GM13977 (cell line): Measurements from ENCODE around the gene ZSCAN22.
A peak's percentile ranks its signal among the peaks of the same experiment; 100 is the strongest.
"Not testable (repeated sequence)": the region's sequence is repeated elsewhere in the genome, so short reads cannot be mapped to it uniquely, and the experiment has no call there.

Experiments used
- DNase-seq: peaks from one replicate; pipeline ENCODE4 v3.0.0; 2012; ENCODE audit warnings: low spot score
- CTCF ChIP-seq: IDR thresholded peaks from 2 replicates; pipeline ENCODE4 v1.5.1; 2012; ENCODE audit warnings: mild to moderate bottlenecking, control low read depth; ENCODE audit not compliant: insufficient read depth; ENCODE audit errors: extremely low read depth, missing control alignments
- in situ Hi-C: fragments of 300-500 bp; cut with MboI; formaldehyde crosslinking; loops from one replicate; pipeline ENCODE4 v1.12.0; 2022; ENCODE audit warnings: low sequenced_read_pairs, low pct_unique_long_range_greater_than_20kb, mixed read lengths, inconsistent platforms; ENCODE audit not compliant: unreplicated experiment

ZSCAN22 gene

GRCh38 chr19:58305065-58305931 is 21.5 kb upstream of the ZSCAN22 start, which contains the start of gene ERVK3-1:
Gene ERVK3-1, plus strand, starts transcription at chr19:58305377. Its CDS starts 6,792 bp downstream, at chr19:58312169.
- in situ Hi-C loops: no loop called here
- peak; percentile 96 for DNase-seq
- no peak for TF ChIP-seq CTCF

GRCh38 chr19:58305932-58306323 is 20.9 kb upstream of the ZSCAN22 start:
- in situ Hi-C loops: no loop called here
- TF ChIP-seq CTCF: no peak
- DNase-seq: no peak

DNA sequence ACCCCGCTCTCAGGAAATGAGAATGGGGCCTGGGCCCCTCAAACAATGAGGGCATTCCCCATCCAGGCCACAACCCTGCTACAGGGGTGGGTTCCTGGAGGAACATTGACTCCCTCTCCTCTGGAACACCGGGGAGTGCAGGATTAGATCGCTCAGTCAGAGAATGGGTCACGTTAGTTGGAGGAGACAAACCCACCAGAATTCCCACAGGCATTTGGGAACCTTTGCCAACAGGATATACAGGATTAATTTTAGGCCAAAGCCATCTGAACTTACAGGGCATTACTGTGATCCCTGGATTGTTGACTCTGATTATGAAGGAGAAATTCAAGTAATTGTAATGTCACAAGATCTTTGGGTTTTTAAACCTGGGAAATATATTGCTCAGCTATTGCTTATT is 19.1 kb upstream of the ZSCAN22 start:
- no peak for DNase-seq
- in situ Hi-C loops: no loop called here
- no peak for TF ChIP-seq CTCF

- DNase-seq, in situ Hi-C loops: not testable (repeated sequence)
Measured at GRCh38 chr19:58310685-58311084, 16.1 kb upstream of the ZSCAN22 start.

DNA sequence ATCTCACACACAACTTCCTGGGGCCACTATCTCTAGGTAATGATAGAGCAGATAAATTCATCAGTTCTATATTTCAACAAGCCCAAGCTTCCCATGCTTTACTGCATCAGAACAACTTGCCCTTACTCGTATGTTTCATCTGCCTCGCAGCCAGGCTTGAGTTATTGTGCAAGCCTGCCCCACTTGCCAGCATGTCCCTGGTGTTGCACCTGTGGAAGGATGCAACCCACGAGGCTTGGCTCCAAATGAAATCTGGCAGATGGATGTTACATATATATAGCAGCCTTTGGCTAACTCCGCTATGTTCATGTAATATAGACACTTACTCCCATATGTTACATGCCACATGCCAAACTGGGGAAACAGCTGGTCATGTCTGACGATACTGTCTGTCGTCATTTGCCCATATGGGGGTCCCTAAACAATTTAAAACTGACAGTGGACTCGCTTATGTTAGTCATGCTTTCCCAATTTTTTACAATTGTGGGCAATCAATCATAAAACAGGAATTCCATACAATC is 15.4 kb upstream of the ZSCAN22 start:
- DNase-seq: no peak
- in situ Hi-C loops: no loop called here
- no peak for TF ChIP-seq CTCF

- no peak for TF ChIP-seq CTCF
- in situ Hi-C loops: no loop called here
- DNase-seq: no peak
Measured at GRCh38 chr19:58315580-58315979, 11.2 kb upstream of the ZSCAN22 start.

DNA sequence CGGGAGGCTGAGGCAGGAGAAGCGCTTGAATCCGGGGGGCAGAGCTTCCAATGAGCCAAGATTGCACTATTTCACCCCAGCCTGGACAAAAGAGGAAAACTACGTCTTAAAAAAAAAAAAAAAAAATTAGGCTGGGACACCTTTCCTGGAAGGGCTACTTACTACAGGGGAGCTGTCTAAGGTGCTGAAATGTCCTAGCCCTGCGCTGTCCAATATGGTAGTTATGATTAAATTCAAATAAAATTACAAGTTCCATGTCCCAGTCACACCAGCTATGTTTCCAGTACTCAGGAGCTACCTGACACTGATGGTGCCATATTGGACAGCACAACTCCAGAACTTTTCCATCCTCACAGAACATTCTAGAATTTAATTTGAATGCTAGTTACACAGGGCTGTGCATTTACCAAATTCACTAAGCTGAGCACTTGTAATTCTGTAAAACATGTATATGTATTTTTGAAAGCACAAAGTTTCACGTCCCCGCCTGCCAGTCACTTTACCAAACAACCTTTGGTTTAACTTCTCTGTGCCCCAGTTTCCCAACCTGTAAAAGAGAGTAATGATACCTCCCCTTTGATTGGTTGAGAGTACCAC is 9.2 kb upstream of the ZSCAN22 start:
- no peak for DNase-seq
- in situ Hi-C loops: no loop called here
- no peak for TF ChIP-seq CTCF
